Gastrocnemius medialis (tissue), 4 donors: Measurements from ENCODE around the gene LDLRAD3.

Experiments
- CTCF ChIP-seq, 5 experiments: fragments of 450-650 bp in 3 of 5; fragments of 200-600 bp in 2 of 5; sonication (generic) in 2 of 5; IDR thresholded peaks in 4 of 5; conservative IDR thresholded peaks in 1 of 5; 1 replicate in 4 of 5; 2 replicates in 1 of 5; pipeline ENCODE4 v1.5.1; 2016 to 2019; ENCODE audit warnings: antibody characterized with exemption in 5 of 5, mild to moderate bottlenecking in 3 of 5, moderate library complexity in 3 of 5
- POLR2A ChIP-seq, 2 donors: fragments of 450-650 bp; IDR thresholded peaks; one replicate each; pipeline ENCODE4 v1.6.1; 2017; ENCODE audit warnings: antibody characterized with exemption in 2 of 2, mild to moderate bottlenecking in 2 of 2, moderate library complexity in 2 of 2

- no peak for TF ChIP-seq CTCF (IDR thresholded peaks at IDR 0.05 in 4 of 5, conservative IDR thresholded peaks at IDR 0.05 in 1 of 5)
- no peak for TF ChIP-seq POLR2A (IDR thresholded peaks at IDR 0.05)
These were observed 107.6 kb downstream of the LDLRAD3 start for GRCh38 chr11:36051235-36052144.
